Smooth muscle cell (in vitro differentiated cells): ENCODE data around the gene EXOC4. TPM values are rescaled to one million over a fixed set of nuclear protein-coding genes. Genes with fewer than 3 reads are reported as not detected.

Experiments
- DNase-seq: peaks from one replicate; lab custom pipeline; 2025; ENCODE audit not compliant: unreplicated experiment; lab: John Stamatoyannopoulos, UW
- H2AFZ ChIP-seq: fragments of 200-600 bp; sonication (generic); 2 replicates; pipeline ENCODE4 v1.6.0; 2016; ENCODE audit warnings: antibody characterized with exemption, low read depth, mild to moderate bottlenecking
- H3F3A ChIP-seq: fragments of 200-600 bp; sonication (generic); 2 replicates; pipeline ENCODE4 v1.6.0; 2017; ENCODE audit warnings: antibody characterized with exemption, low read depth
- H3K27ac ChIP-seq: fragments of 200-600 bp; sonication (generic); 2 replicates; pipeline ENCODE4 v1.5.1; 2016; ENCODE audit warnings: low read depth, mild to moderate bottlenecking
- H3K27me3 ChIP-seq: fragments of 200-600 bp; sonication (generic); 2 replicates; pipeline ENCODE4 v1.6.1; 2016; ENCODE audit warnings: low read depth, mild to moderate bottlenecking
- H3K36me3 ChIP-seq: fragments of 200-600 bp; sonication (generic); 2 replicates; pipeline ENCODE4 v1.5.1; 2016; ENCODE audit warnings: low read depth
- H3K4me1 ChIP-seq: fragments of 200-600 bp; sonication (generic); 2 replicates; pipeline ENCODE4 v1.5.1; 2016; ENCODE audit warnings: low read depth
- H3K4me2 ChIP-seq: fragments of 200-600 bp; sonication (generic); 2 replicates; pipeline ENCODE4 v1.6.0; 2016; ENCODE audit warnings: mild to moderate bottlenecking
- H3K4me3 ChIP-seq: fragments of 200-600 bp; sonication (generic); 2 replicates; pipeline ENCODE4 v1.5.1; 2016; ENCODE audit warnings: mild to moderate bottlenecking
- H3K79me2 ChIP-seq: fragments of 200-600 bp; sonication (generic); 2 replicates; pipeline ENCODE4 v1.6.0; 2016; ENCODE audit warnings: low read depth, mild to moderate bottlenecking
- H3K9ac ChIP-seq: fragments of 200-600 bp; sonication (generic); 2 replicates; pipeline ENCODE4 v1.6.0; 2016; ENCODE audit warnings: low read depth
- H3K9me3 ChIP-seq: fragments of 200-600 bp; sonication (generic); replicated peaks from 2 replicates; pipeline ENCODE4 v1.5.1; 2016; ENCODE audit warnings: low read depth
- H4K20me1 ChIP-seq: fragments of 200-600 bp; sonication (generic); 2 replicates; pipeline ENCODE4 v1.6.0; 2016; ENCODE audit warnings: low read depth
- WGBS: methylation state at CpG from one replicate; pipeline ENCODE4 v1.1.7; 2016; ENCODE audit warnings: low lambda C conversion rate; 5-methylcytosine and 5-hydroxymethylcytosine counted together
- polyA plus RNA-seq: library from polyadenylated mRNA; unstranded; fragments of >200 nt; fragmentation: Nextera tagmentation; extraction: Ambion mirVana; gene quantifications from 2 replicates; pipeline ENCODE4 v1.2.1, GENCODE V29; 2016
- total RNA-seq: library from RNA; depleted of rRNA; stranded (reverse); fragments of >200 nt; gene quantifications from 2 replicates; pipeline ENCODE4 v1.2.3, GENCODE V29; 2014
- TF ChIP-seq, protein P1 (sequence below): fragments of 200-600 bp; sonication (generic); IDR thresholded peaks from 2 replicates; pipeline ENCODE4 v1.5.1; 2017; ENCODE audit warnings: borderline replicate concordance, mild to moderate bottlenecking, antibody characterized with exemption; ENCODE audit not compliant: insufficient read depth, poor library complexity, severe bottlenecking

The EXOC4 gene
- total and polyA plus RNA-seq, 2 experiments from 2014 or later = 21.5 to 47.1 TPM

DNA sequence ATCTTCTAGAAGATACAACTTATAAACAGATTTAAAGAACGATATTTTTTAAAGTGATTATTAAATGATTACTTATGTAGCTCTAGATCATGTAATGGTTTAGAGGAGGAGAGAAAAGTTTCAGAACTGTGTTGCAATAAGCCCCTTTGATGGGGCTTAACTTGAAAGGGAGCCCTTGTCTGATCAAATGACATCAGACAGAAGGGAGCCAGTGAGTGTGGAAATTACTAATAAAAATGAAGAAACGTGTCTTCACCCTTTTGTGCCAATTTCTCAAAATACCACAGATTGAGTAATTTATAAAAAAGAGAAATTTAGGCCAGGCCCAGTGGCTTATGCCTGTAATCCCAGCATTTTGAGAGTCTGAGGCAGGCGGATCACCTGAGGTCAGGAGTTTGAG, 318.2 kb downstream of the EXOC4 start:
- no peak overlapping the region for H3K4me2 ChIP-seq

DNA sequence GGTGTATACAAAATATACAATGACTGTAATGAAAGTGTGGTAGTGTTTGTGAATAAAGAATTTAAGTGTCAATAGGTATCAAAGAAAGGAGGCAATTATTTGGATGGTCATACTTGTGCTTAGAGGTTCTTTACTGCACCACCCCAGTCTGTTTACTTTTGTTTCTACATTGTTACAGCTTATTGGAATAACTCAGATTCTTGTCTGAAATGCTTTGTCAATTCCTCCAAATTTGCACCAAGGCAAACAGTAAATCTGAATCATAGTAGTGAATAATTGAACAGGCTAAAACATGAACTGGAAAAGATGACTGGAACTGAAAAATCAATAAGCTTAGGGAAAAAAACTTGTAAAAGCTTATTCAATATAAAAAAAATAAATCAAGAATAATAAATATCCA, 319.2 kb downstream of the EXOC4 start:
- no peak for DNase-seq
- no peaks in the 10 kb centered on the region for H3K9me3 ChIP-seq
- no peak overlapping the region for H2AFZ ChIP-seq
- H3K79me2 ChIP-seq = no peaks in the 10 kb centered on the region
- no peaks in the 10 kb centered on the region for H3K4me1 ChIP-seq
- TF ChIP-seq, protein P1, sequence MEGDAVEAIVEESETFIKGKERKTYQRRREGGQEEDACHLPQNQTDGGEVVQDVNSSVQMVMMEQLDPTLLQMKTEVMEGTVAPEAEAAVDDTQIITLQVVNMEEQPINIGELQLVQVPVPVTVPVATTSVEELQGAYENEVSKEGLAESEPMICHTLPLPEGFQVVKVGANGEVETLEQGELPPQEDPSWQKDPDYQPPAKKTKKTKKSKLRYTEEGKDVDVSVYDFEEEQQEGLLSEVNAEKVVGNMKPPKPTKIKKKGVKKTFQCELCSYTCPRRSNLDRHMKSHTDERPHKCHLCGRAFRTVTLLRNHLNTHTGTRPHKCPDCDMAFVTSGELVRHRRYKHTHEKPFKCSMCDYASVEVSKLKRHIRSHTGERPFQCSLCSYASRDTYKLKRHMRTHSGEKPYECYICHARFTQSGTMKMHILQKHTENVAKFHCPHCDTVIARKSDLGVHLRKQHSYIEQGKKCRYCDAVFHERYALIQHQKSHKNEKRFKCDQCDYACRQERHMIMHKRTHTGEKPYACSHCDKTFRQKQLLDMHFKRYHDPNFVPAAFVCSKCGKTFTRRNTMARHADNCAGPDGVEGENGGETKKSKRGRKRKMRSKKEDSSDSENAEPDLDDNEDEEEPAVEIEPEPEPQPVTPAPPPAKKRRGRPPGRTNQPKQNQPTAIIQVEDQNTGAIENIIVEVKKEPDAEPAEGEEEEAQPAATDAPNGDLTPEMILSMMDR = no peak
- H3K4me3 ChIP-seq = no peak overlapping the region
- no peaks in the 10 kb centered on the region for H3K36me3 ChIP-seq
- H4K20me1 ChIP-seq = peaks cover 5% of the 10 kb centered on the region
- H3K9ac ChIP-seq = no peak overlapping the region
- no peaks in the 10 kb centered on the region for H3K27me3 ChIP-seq
- H3K27ac ChIP-seq = no peak overlapping the region
- H3F3A ChIP-seq = no peaks in the 10 kb centered on the region
- no peak overlapping the region for H3K4me2 ChIP-seq

More for the DNA sequence above, 318.2 kb downstream of the EXOC4 start:
- Histone ChIP-seq H3K4me3 (no peak overlapping the region), H2AFZ (no peak overlapping the region), H3K9ac (no peak overlapping the region), H3K36me3 (no peaks in the 10 kb centered on the region), H3F3A (no peaks in the 10 kb centered on the region), H3K79me2 (no peaks in the 10 kb centered on the region), H3K9me3 (no peaks in the 10 kb centered on the region), H4K20me1 (peaks cover 5% of the 10 kb centered on the region), H3K4me1 (no peaks in the 10 kb centered on the region), H3K27me3 (no peaks in the 10 kb centered on the region), H3K27ac (no peak overlapping the region)
- TF ChIP-seq, protein P1 = no peak
- DNase-seq = no peak
- 87% methylated on average over 3 of the region's 3 CpGs for WGBS

DNA sequence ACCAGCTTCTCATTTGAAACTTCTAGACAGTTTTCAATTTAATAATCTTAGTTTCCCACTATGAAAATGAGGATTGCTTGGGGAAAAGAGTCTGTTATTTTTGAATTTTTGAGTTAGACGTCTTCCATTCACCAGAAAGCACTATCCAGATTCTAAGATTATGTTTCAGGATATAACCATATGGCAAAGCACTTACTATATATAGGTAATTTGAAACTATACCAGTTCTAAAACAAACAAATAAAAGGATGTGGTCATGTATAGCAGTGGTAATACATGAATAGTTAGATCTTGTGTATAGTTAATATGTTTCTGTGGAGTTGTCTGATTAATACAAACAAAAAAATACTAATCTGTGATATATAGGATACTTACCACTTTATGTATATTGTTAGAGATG, 320.0 kb downstream of the EXOC4 start:
- Histone ChIP-seq H3K79me2 (no peaks in the 10 kb centered on the region), H3K27me3 (no peaks in the 10 kb centered on the region), H2AFZ (no peak overlapping the region), H3K27ac (no peak overlapping the region), H3K4me1 (no peaks in the 10 kb centered on the region), H3K4me2 (no peak overlapping the region), H3K4me3 (no peak overlapping the region), H3K9me3 (no peaks in the 10 kb centered on the region), H3K9ac (no peak overlapping the region), H3F3A (no peaks in the 10 kb centered on the region), H3K36me3 (no peaks in the 10 kb centered on the region), H4K20me1 (peaks cover 5% of the 10 kb centered on the region)
- no peak for DNase-seq
- WGBS = 100% methylated on average over 1 of the region's 1 CpG
- TF ChIP-seq, protein P1 = no peak

DNA sequence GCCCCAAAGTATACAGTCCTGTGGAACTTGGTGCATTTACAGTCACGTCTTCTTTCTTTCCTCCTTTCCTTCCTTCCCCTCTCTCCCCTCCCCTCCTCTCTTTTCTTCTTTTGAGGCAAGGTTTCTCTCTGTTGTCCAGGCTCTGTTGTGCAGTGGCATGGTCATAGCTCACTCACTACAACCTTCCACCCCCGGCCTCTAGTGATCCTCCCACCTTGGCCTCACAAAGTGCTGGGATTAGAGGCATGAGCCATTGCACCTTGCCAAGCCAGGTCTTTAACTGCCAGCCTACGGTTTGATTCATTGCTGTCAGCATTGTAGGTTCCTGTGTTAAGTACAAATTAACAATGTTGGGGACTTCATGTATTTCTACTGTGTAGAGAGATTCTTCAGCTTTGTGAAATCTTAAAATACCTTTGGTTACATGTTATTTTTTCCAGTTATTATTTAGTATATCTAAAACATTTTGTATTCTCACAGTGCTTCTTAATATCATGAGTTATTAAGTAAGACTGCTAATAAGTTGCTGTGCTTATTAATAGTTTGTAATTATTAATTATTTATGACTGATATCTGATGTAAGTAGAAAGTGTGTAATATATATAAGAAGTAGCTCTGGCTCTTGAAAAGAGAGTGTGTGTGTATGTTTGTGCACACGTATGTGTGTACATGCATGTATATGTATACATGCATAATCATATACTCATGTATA, 320.8 kb downstream of the EXOC4 start:
- no peaks in the 10 kb centered on the region for H3F3A ChIP-seq
- no peak overlapping the region for H3K9ac ChIP-seq
- peaks cover 5% of the 10 kb centered on the region for H4K20me1 ChIP-seq
- TF ChIP-seq, protein P1 = no peak
- H3K4me1 ChIP-seq = no peaks in the 10 kb centered on the region
- no peaks in the 10 kb centered on the region for H3K36me3 ChIP-seq
- no peak overlapping the region for H3K4me2 ChIP-seq
- H3K27me3 ChIP-seq = no peaks in the 10 kb centered on the region
- H3K27ac ChIP-seq = no peak overlapping the region
- H3K4me3 ChIP-seq = no peak overlapping the region
- no peaks in the 10 kb centered on the region for H3K9me3 ChIP-seq
- no peak overlapping the region for H2AFZ ChIP-seq
- H3K79me2 ChIP-seq = no peaks in the 10 kb centered on the region
- WGBS = 90% methylated on average over 4 of the region's 4 CpGs
- no peak for DNase-seq
